Spinal cord (tissue), 10 donors: Measurements from ENCODE around the gene TP53BP2. TPM values are rescaled to one million over a fixed set of nuclear protein-coding genes. Genes with fewer than 3 reads are reported as not detected.

ENCODE experiments used
- DNase-seq, 6 donors: peaks; one replicate each; pipeline versions ENCODE4 v3.0.0 to v3.0.0-alpha.2; 2013 to 2015; ENCODE audit warnings: low spot score in 6 of 6, low read depth in 4 of 6
- H3K27ac ChIP-seq: one replicate; pipeline ENCODE4 v1.5.1; 2013; ENCODE audit warnings: low read depth, low read length, control low read depth
- H3K27me3 ChIP-seq: one replicate; pipeline ENCODE4 v1.6.1; 2013; ENCODE audit warnings: low read length; ENCODE audit not compliant: control insufficient read depth, insufficient read depth
- H3K36me3 ChIP-seq: one replicate; pipeline ENCODE4 v1.6.1; 2013; ENCODE audit warnings: low read length; ENCODE audit not compliant: control insufficient read depth, insufficient read depth
- H3K4me1 ChIP-seq: one replicate; pipeline ENCODE4 v1.6.1; 2013; ENCODE audit warnings: low read length; ENCODE audit not compliant: control insufficient read depth, insufficient read depth
- H3K4me3 ChIP-seq: one replicate; pipeline ENCODE4 v1.5.1; 2013; ENCODE audit warnings: low read depth, low read length, control low read depth
- H3K9me3 ChIP-seq: one replicate; pipeline ENCODE4 v1.6.1; 2013; ENCODE audit warnings: low read length; ENCODE audit not compliant: control insufficient read depth, insufficient read depth
- WGBS: methylation state at CpG from one replicate; pipeline ENCODE4 v1.1.5; 2013; ENCODE audit warnings: missing lambda C conversion rate; ENCODE audit not compliant: insufficient coverage; 5-methylcytosine and 5-hydroxymethylcytosine counted together
- polyA plus RNA-seq, 2 donors: library from polyadenylated mRNA; unstranded; fragments of 120-200 nt; gene quantifications; one replicate each; pipeline ENCODE4 v1.2.1, GENCODE V29; 2013; ENCODE audit not compliant: insufficient read length in 2 of 2
- total RNA-seq, 2 donors: library from RNA; depleted of rRNA in 1 of 2; stranded (reverse); fragments of 120-200 nt in 1 of 2; fragments of >200 nt in 1 of 2; gene quantifications; one replicate each; pipeline versions ENCODE4 v1.2.3 to v1.2.4, GENCODE V29; 2013 to 2014
- donor health status: healthy.

Gene TP53BP2
- total and polyA plus RNA-seq, 4 donors, result 34.9 to 40.5 (median 38.2) TPM

DNA sequence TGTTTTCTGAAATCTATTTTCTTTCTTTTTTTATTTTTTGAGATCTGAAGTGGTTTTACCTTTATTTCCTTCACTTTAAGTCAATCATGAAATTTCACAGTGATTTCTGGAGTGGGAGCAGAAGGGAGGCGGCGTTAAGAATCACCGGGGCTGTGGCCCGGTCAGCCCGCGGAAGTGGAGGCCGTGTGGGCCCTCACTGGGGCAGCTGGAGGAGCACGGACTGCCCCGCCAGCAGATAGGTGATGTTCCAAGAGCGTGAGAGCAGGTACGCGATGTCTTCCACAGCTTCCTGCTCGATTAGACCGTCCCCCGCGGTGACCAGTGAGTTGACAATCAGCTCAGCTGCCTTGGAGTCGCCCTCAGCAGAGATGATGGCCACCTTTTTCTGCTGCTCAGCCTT lies 10.6 kb upstream of the TP53BP2 start:
- Histone ChIP-seq H3K36me3 (no peaks in the 10 kb centered on the region), H3K27ac (no peak overlapping the region), H3K4me3 (no peak overlapping the region), H3K27me3 (no peaks in the 10 kb centered on the region), H3K9me3 (no peaks in the 10 kb centered on the region), H3K4me1 (no peaks in the 10 kb centered on the region)
- 93% methylated on average over 15 of the region's 17 CpGs for WGBS
- no peak for DNase-seq

DNA sequence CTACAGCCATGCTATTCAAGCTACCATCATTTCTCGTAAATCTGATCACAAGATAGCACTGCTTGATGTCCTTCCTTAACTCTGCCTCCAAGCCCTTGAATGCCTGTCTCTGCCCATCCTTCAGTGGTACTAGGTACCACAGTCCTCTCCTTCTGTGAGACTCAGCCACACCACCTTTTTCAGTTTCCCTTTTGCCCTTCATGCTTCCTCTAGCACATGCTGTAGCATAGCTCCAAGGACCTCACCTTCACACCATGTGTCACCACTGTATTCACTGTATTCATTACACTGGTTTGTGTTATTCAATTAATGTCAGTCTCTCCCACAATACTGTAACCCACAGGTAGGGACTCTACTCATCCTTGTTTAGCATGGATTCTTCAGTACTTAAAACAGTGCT lies 8.0 kb upstream of the TP53BP2 start:
- Histone ChIP-seq H3K9me3 (no peaks in the 10 kb centered on the region), H3K4me1 (no peaks in the 10 kb centered on the region), H3K4me3 (no peak overlapping the region), H3K27me3 (no peaks in the 10 kb centered on the region), H3K36me3 (no peaks in the 10 kb centered on the region), H3K27ac (no peak overlapping the region)
- WGBS, result 89% methylated on average over 1 of the region's 1 CpG
- DNase-seq, result no peak

DNA sequence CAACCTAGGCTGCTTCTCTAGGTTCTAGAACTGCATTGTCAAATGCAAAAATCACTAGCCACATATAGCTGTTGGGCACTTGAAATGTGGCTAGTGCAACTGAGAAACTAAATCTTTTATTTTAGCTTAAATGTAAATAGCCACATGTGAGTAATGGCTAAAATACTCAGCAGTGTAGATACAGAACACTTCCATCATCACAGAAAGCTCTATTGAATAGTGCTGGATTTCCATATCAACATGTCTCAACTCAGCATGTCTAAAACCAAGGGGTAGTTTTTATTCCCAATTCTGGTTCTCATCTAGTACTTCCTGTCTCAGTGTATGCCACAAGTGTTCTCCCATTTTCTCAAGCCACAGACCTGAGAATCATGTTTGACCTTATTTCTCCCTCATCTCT lies 7.5 kb upstream of the TP53BP2 start:
- DNase-seq, result no peak
- Histone ChIP-seq H3K27me3 (no peaks in the 10 kb centered on the region), H3K4me3 (no peak overlapping the region), H3K36me3 (no peaks in the 10 kb centered on the region), H3K9me3 (no peaks in the 10 kb centered on the region), H3K4me1 (no peaks in the 10 kb centered on the region), H3K27ac (no peak overlapping the region)

DNA sequence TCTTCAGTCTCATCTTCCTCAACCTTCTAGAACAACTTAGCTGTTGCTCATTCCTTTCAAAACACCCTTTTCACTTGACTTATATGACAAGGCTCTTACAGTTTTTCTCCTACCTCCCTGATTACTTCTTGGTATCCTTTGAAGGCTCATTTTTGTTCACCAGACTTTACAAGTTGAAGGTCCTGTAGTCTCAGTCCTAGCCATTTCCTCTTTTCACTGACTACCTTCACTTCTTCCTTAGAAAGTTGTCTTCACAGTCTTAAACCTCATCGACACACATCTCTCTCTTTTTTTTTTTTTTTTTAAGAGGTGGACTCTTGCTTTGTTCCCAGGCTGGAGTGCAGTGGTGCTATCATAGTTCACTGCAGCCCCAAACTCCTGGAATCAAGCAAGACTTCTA lies 6.6 kb upstream of the TP53BP2 start:
- Histone ChIP-seq H3K4me1 (peaks cover under 1% of the 10 kb centered on the region), H3K4me3 (no peak overlapping the region), H3K27me3 (no peaks in the 10 kb centered on the region), H3K9me3 (no peaks in the 10 kb centered on the region), H3K27ac (no peak overlapping the region), H3K36me3 (no peaks in the 10 kb centered on the region)
- no CpG with 5 or more reads among the region's 1 CpG for WGBS
- DNase-seq, result no peak

DNA sequence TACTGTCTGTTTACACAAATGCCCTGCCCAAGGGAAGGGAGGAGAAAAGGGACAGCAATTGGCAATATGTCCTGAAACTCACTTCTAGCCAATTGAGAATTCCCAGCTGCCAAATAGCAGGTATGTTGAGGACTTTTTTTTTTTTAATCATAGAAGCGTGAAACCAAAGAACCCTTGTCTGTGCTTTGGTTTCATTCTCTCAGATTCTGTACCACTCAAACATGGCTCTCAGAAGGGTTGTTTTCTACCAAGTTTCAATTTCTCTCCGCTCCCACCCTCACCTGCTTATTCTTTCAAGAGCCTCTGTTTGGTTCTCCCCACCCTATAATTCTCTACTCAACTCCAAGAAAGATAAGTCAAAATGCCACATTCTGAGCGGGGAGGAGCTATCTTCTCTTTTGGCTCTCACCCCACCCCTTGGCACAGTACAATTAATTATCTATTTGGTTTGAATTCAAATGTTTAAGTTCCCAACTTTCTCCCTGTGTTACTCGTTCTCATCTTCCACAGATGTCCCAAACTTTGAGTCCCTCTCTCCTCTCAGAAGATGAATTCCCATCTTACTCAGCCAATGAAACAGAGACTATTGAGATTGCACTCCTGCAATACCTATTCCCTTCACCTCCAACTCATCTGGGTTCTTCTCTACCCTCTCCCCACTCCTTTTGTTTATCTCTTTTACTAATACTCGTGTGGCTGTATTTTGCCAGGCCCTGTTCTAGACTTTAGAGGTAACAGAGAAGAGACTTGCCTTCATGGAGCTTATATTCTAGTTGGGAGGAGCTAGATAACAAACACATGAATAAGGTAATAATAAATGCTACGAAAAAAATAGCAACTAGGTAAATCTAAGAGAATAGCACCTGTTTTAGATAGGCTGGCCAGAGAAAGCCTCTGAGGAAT lies 3.9 kb upstream of the TP53BP2 start:
- Histone ChIP-seq H3K9me3 (no peaks in the 10 kb centered on the region), H3K4me3 (no peak overlapping the region), H3K27me3 (no peaks in the 10 kb centered on the region), H3K36me3 (no peaks in the 10 kb centered on the region), H3K4me1 (peaks cover 16% of the 10 kb centered on the region), H3K27ac (no peak overlapping the region)
- no peak for DNase-seq
- 94% methylated on average over 3 of the region's 6 CpGs for whole genome bisulfite sequencing

DNA sequence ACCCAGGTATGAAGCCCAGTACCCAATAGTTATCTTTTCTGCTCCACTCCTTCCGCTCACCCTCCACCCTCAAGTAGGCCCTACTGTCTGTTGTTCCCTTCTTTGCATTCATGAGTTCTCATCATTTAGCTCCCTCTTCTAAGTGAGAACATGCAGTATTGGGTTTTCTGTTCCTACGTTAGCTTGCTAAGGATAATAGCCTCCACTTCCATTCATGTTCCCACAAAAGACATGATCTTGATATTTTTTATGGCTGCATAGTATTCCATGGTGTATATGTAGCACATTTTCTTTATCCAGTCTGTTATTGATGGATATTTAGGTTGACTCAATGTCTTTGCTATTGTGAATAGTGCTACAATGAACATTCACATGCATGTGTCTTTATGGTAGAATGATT lies 2.8 kb upstream of the TP53BP2 start:
- no peaks in the 10 kb centered on the region for H3K27me3 ChIP-seq
- no peak for DNase-seq
- peaks cover 18% of the 10 kb centered on the region for H3K4me1 ChIP-seq
- H3K27ac ChIP-seq, result no peak overlapping the region
- WGBS, result no CpG with 5 or more reads among the region's 2 CpGs
- no peaks in the 10 kb centered on the region for H3K9me3 ChIP-seq
- H3K36me3 ChIP-seq, result no peaks in the 10 kb centered on the region
- no peak overlapping the region for H3K4me3 ChIP-seq

DNA sequence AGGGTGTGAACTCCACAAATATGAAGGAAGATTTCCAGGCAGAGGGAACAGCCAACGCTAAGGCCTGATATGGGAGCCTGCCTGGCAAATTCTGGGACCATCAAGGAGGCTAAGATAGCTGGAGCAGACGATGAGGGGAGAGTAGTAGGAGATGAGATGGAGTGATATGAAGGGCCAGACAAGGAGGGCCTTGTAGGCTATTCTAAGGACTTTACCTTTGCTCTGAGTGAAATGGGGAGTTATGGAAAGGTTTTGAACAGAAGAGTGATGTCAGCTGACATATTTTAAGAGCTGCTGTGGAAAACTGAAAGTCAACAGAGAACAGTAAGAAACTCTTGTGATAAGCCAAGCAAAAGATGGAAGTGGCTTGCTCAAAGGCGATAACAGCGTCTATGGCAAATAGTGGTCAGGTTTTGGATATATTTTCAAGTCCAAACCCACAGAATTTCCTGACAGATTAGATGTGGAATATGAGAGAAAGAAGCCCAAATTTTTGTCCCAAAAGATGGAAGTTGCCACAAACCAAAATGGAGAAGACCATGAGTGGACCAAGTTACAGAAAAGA lies 2.1 kb upstream of the TP53BP2 start:
- Histone ChIP-seq H3K27me3 (no peaks in the 10 kb centered on the region), H3K27ac (no peak overlapping the region), H3K4me1 (peaks cover 21% of the 10 kb centered on the region), H3K9me3 (no peaks in the 10 kb centered on the region), H3K36me3 (no peaks in the 10 kb centered on the region), H3K4me3 (no peak overlapping the region)
- WGBS, result 94% methylated on average over 2 of the region's 4 CpGs
- DNase-seq, result no peak

DNA sequence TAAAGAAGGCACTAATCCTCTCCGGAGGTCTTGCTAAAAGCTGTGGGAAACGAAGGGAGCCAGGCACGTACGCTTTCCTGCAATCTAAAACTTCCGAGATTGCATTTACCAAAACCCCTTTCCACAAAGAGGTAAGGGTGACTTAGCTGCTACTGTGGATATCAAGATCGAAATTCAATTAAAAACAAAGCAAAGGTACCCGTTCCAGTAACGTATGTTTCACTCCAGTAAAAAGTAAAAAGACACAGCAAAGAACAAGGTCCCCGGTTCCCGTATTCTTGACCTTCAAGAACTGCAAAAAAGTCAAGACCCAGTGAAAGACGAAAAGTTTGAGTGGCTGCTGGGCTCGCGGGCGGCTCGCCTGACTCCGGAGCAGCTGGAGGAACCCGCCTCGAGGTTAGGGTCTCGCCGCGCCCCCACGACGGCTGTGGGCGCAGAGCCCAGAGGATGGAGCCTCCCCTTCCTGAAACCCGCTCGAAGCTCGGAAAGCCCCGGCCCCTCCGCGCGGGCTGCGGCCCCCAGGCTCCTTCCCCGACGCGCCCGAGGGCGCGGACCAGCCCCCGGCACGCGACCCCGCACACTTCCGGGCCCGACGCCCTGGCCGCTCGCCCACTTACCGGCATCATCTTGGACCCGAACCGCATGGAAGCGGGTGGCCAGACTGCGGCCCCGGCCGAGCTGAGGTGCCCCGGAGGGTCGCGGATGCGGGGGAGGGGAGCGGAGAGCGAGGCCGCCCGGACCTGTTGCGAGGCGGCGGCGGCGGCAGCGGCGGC lies 524 bp downstream of the TP53BP2 start:
- Histone ChIP-seq H3K27me3 (no peaks in the 10 kb centered on the region), H3K4me3 (peak overlapping the region; percentile 76), H3K36me3 (no peaks in the 10 kb centered on the region), H3K27ac (peak overlapping the region; percentile 93), H3K4me1 (peaks cover 25% of the 10 kb centered on the region), H3K9me3 (no peaks in the 10 kb centered on the region)
- DNase-seq, result peak; percentile 31 to 84 (median 48)
- WGBS, result 0% methylated on average over 64 of the region's 69 CpGs

DNA sequence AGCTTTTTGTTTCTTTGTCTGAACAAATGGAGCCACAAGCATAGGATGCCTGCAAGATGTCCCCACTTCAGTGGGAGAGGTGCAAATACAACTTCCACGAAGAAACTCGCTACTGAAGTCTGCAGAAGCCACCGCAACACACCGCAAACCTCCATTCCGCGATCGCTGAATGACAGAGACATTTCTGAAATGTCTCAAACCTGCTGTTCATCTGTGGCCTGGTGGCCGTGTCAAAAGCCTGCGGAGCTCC lies 1.0 kb downstream of the TP53BP2 start:
- H3K36me3 ChIP-seq, result no peaks in the 10 kb centered on the region
- H3K9me3 ChIP-seq, result no peaks in the 10 kb centered on the region
- H3K27ac ChIP-seq, result peak overlapping the region; percentile 93
- no peaks in the 10 kb centered on the region for H3K27me3 ChIP-seq
- peak overlapping the region; percentile 76 for H3K4me3 ChIP-seq
- H3K4me1 ChIP-seq, result peaks cover 25% of the 10 kb centered on the region
- 0% methylated on average over 7 of the region's 9 CpGs for WGBS
- DNase-seq, result no peak
